ENCODE measurements around the gene IRF2BPL. TPM values are rescaled to one million over a fixed set of nuclear protein-coding genes. Genes with fewer than 3 reads are reported as not detected.

IRF2BPL gene
- total RNA-seq, 1 experiment from 2014 or later, result 74.6 TPM

- no peak for TF ChIP-seq ZNF274 (IDR thresholded peaks at IDR 0.05; ENCODE audit: low read depth, low read length)
- no peak for TF ChIP-seq SP1 (IDR thresholded peaks at IDR 0.05; ENCODE audit: low read depth)
- TF ChIP-seq ZFX (IDR thresholded peaks at IDR 0.05), result no peak
- no peak for TF ChIP-seq ELF1 (IDR thresholded peaks at IDR 0.05; ENCODE audit: borderline replicate concordance, low read depth)
Observed at GRCh38 chr14:77064521-77065178, 36.1 kb upstream of the IRF2BPL start (continued).

GRCh38 chr14:77063571-77064171 is 35.2 kb upstream of the IRF2BPL start:
- no peaks in the 10 kb centered on the region for H3K27me3 ChIP-seq (ENCODE audit: insufficient read depth, low read length)
- TF ChIP-seq MAX (IDR thresholded peaks at IDR 0.05) (no peak), RAD21 (IDR thresholded peaks at IDR 0.05; ENCODE audit: low read depth) (no peak), TCF7L2 (IDR thresholded peaks at IDR 0.05; ENCODE audit: borderline replicate concordance, extremely low read depth, insufficient read depth, insufficient read length) (no peak), YY1 (IDR thresholded peaks at IDR 0.05; ENCODE audit: extremely low read depth, insufficient replicate concordance, low read depth, low read length) (no peak), SP1 (IDR thresholded peaks at IDR 0.05; ENCODE audit: low read depth) (no peak), ZFX (IDR thresholded peaks at IDR 0.05) (no peak), CBX3 (IDR thresholded peaks at IDR 0.05; ENCODE audit: low read depth) (no peak), JUND (IDR thresholded peaks at IDR 0.05) (no peak)

More at GRCh38 chr14:77063571-77064171, 35.2 kb upstream of the IRF2BPL start:
- intact Hi-C loops (cut with micrococcal nuclease), result loop anchor here (10.0 kb wide), 1 partner anchor 349 kb away; no protein-coding TSS in a partner anchor
- no peaks in the 10 kb centered on the region for H3K79me2 ChIP-seq (ENCODE audit: insufficient read depth, low read length)
- no peaks in the 10 kb centered on the region for H4K20me1 ChIP-seq (ENCODE audit: insufficient read depth)
- ATAC-seq, result no peak
- no peak overlapping the region for H3K4me3 ChIP-seq (replicated peaks in 1 of 2; ENCODE audit: low read depth in 1 of 2, low read length in 2 of 2)
- CTCF ChIA-PET, result interaction anchor here (1.4 to 3.6 kb wide), 3 partner anchors 11 to 188 kb away, joined by 6 to 10 read pairs (median 6); no protein-coding TSS in a partner anchor
- no peak overlapping the region for H3K9ac ChIP-seq (ENCODE audit: low read length)
- no peak overlapping the region for H2AFZ ChIP-seq (ENCODE audit: low read depth, low read length, poor library complexity, severe bottlenecking)
- no peaks in the 10 kb centered on the region for H3K9me3 ChIP-seq (ENCODE audit: control insufficient read depth in 1 of 2, insufficient read depth in 1 of 2, low read depth in 1 of 2, low read length in 2 of 2)
- H3K4me1 ChIP-seq (ENCODE audit: control insufficient read depth in 1 of 2, insufficient read depth in 2 of 2, low read length in 2 of 2), result peaks cover 18 to 37% of the 10 kb centered on the region in 2 experiments
- RAD21 ChIA-PET (ENCODE audit: low non-redundant PET in 1 of 2, low total read pairs in 2 of 2, uncharacterized antibody in 2 of 2, unreplicated experiment in 2 of 2), result interaction anchor here (0.6 to 1.0 kb wide), 4 partner anchors 148 to 200 kb away, joined by 3 to 4 read pairs (median 3); no protein-coding TSS in a partner anchor
- H3K4me2 ChIP-seq (ENCODE audit: low read length), result no peak overlapping the region
- no peaks in the 10 kb centered on the region for H3K9me2 ChIP-seq (ENCODE audit: insufficient read depth)
- no peak overlapping the region for H3K27ac ChIP-seq (ENCODE audit: low read depth, low read length)
- no TSS peak for BruUV-seq (replicated peaks)
- DNase-seq (ENCODE audit: low read depth, low spot score), result no peak
- POLR2A ChIA-PET, result interaction anchor here (0.9 kb wide), 1 partner anchor 18 kb away, joined by 3 read pairs; no protein-coding TSS in a partner anchor
- no peaks in the 10 kb centered on the region for H3K36me3 ChIP-seq (ENCODE audit: control insufficient read depth in 1 of 2, insufficient read depth in 2 of 2, low read length in 2 of 2)
